K562 (cell line): Measurements from ENCODE around the gene DNASE2. TPM values are rescaled to one million over a fixed set of nuclear protein-coding genes. Genes with fewer than 3 reads are reported as not detected.

Experiments
- BDP1 ChIP-seq: IDR thresholded peaks from 3 replicates; pipeline ENCODE4 v1.6.1; 2011; ENCODE audit not compliant: insufficient read length, insufficient read depth
- CBFA2T2 ChIP-seq: fragments of 450-650 bp; conservative IDR thresholded peaks from 2 replicates; pipeline ENCODE4 v1.6.1; 2017; ENCODE audit warnings: mild to moderate bottlenecking
- CXXC5 ChIP-seq: fragments of 250-450 bp; sonication (Bioruptor Pico); IDR thresholded peaks from 2 replicates; pipeline ENCODE4 v1.8.0; 2022; ENCODE audit warnings: inconsistent platforms, mild to moderate bottlenecking, moderate library complexity
- E2F1 ChIP-seq: sonication (generic); formaldehyde crosslinking; IDR thresholded peaks from 2 replicates; pipeline ENCODE4 v1.8.1; 2023; ENCODE audit warnings: mild to moderate bottlenecking, missing genetic modification reagents, moderate library complexity
- GATA2 ChIP-seq: sonication (generic); formaldehyde crosslinking; IDR thresholded peaks from 2 replicates; pipeline ENCODE4 v1.4.0; 2020; ENCODE audit warnings: mild to moderate bottlenecking, missing genetic modification reagents
- KDM2B ChIP-seq: fragments of 250-450 bp; sonication (Bioruptor Pico); IDR thresholded peaks from 2 replicates; pipeline ENCODE4 v1.8.0; 2021; ENCODE audit warnings: mild to moderate bottlenecking, moderate library complexity
- KDM4B ChIP-seq, 2 experiments: fragments of 450-650 bp in 1 of 2; sonication (generic) in 1 of 2; IDR thresholded peaks; 2 replicates each; pipeline ENCODE4 v1.6.1; 2016 to 2017; ENCODE audit warnings: borderline replicate concordance in 2 of 2, antibody characterized with exemption in 1 of 2, low read depth in 1 of 2, mild to moderate bottlenecking in 1 of 2
- MAFF ChIP-seq: IDR thresholded peaks from 2 replicates; pipeline ENCODE4 v1.6.1; 2012; ENCODE audit warnings: low read length, improper control_type of control experiment
- MAX ChIP-seq: sonication (generic); formaldehyde crosslinking; IDR thresholded peaks from 2 replicates; pipeline ENCODE4 v1.9.0; 2022; ENCODE audit warnings: mild to moderate bottlenecking, missing genetic modification reagents
- MEF2D ChIP-seq: conservative IDR thresholded peaks from 2 replicates; pipeline ENCODE4 v1.6.1; 2016; ENCODE audit warnings: low read depth, missing genetic modification characterization, missing compliant biosample characterization
- MXD1 ChIP-seq: fragments of 250-450 bp; sonication (Bioruptor Pico); IDR thresholded peaks from 2 replicates; pipeline ENCODE4 v1.8.0; 2021; ENCODE audit warnings: borderline replicate concordance, mild to moderate bottlenecking, moderate library complexity; ENCODE audit not compliant: poor library complexity, severe bottlenecking
- NCOA2 ChIP-seq, 2 experiments: fragments of 450-650 bp; IDR thresholded peaks; 2 replicates each; pipeline ENCODE4 v1.6.1; 2018; ENCODE audit warnings: mild to moderate bottlenecking in 2 of 2, moderate library complexity in 1 of 2; ENCODE audit not compliant: partially characterized antibody in 2 of 2
- POLR2AphosphoS2 ChIP-seq: IDR thresholded peaks from 2 replicates; pipeline ENCODE4 v1.6.1; 2012; ENCODE audit warnings: low read length, improper control_type of control experiment
- PTBP1 ChIP-seq: fragments of 200-400 bp; formaldehyde crosslinking; IDR thresholded peaks from 2 replicates; pipeline ENCODE4 v1.6.1; 2017; ENCODE audit warnings: low read depth, low read length
- TAF7 ChIP-seq: fragments of 450-650 bp; IDR thresholded peaks from 2 replicates; pipeline ENCODE4 v1.6.1; 2016; ENCODE audit warnings: missing genetic modification characterization, missing compliant biosample characterization
- TCF3 ChIP-seq: sonication (generic); formaldehyde crosslinking; IDR thresholded peaks from 2 replicates; pipeline ENCODE4 v1.4.0; 2020; ENCODE audit warnings: mild to moderate bottlenecking, missing genetic modification reagents
- ZNF146 ChIP-seq: IDR thresholded peaks from one replicate; pipeline ENCODE4 v1.6.1; 2018; ENCODE audit warnings: missing compliant biosample characterization; ENCODE audit not compliant: unreplicated experiment
- ZNF184 ChIP-seq: sonication (generic); formaldehyde crosslinking; IDR thresholded peaks from 2 replicates; pipeline ENCODE4 v1.5.0; 2020; ENCODE audit warnings: missing genetic modification reagents
- ZNF444 ChIP-seq: fragments of 250-450 bp; sonication (Bioruptor Pico); IDR thresholded peaks from 2 replicates; pipeline ENCODE4 v1.4.0; 2020; ENCODE audit warnings: mild to moderate bottlenecking, moderate library complexity
- polyA plus RNA-seq, 8 experiments: library from polyadenylated mRNA; depleted of rRNA in 4 of 8; stranded (reverse) in 5 of 8; unstranded in 3 of 8; fragments of >200 nt; fragmentation: Nextera tagmentation in 2 of 8; fragmentation: Illumina TruSeq in 1 of 8; extraction: Ambion mirVana in 2 of 8; extraction: Trizol in 1 of 8; gene quantifications; 2 replicates each; pipeline versions ENCODE4 v1.2.1 to v1.2.3, GENCODE V29; 2011 to 2014; ENCODE audit warnings: inconsistent platforms in 1 of 8, missing spikeins in 1 of 8
- total RNA-seq, 7 experiments: library from RNA; depleted of rRNA in 6 of 7; stranded (reverse); fragments of >200 nt in 6 of 7; fragmentation: Illumina TruSeq in 2 of 7; extraction: Trizol in 2 of 7; gene quantifications; 2 replicates each; pipeline versions ENCODE4 v1.2.1 to v1.2.3, GENCODE V29; 2011 to 2021; ENCODE audit warnings: low replicate concordance in 1 of 7
- TF ChIP-seq, protein P1 (sequence below): fragments of 450-650 bp; IDR thresholded peaks from 2 replicates; pipeline ENCODE4 v1.6.1; 2016; ENCODE audit warnings: antibody characterized with exemption
- TF ChIP-seq, protein P2 (sequence below), 3 experiments: IDR thresholded peaks in 2 of 3; conservative IDR thresholded peaks in 1 of 3; 2 replicates each; pipeline ENCODE4 v1.5.1; 2011 to 2012; ENCODE audit warnings: low read length in 3 of 3, mild to moderate bottlenecking in 3 of 3, control low read depth in 2 of 3, improper control_type of control experiment in 1 of 3, inconsistent platforms in 1 of 3, low read depth in 1 of 3, mixed read lengths in 1 of 3, moderate library complexity in 1 of 3; ENCODE audit not compliant: insufficient read depth in 2 of 3
- TF ChIP-seq, protein P3 (sequence below): fragments of 450-650 bp; IDR thresholded peaks from one replicate; pipeline ENCODE4 v1.6.1; 2018; ENCODE audit warnings: mild to moderate bottlenecking, moderate library complexity; ENCODE audit not compliant: partially characterized antibody

The DNASE2 gene
- total and polyA plus RNA-seq, 9 of the 15 experiments (the other 6 are each of a cell fraction or from before 2014, with no cell fraction given): 4.4 to 27.0 (median 20.2) TPM

DNA sequence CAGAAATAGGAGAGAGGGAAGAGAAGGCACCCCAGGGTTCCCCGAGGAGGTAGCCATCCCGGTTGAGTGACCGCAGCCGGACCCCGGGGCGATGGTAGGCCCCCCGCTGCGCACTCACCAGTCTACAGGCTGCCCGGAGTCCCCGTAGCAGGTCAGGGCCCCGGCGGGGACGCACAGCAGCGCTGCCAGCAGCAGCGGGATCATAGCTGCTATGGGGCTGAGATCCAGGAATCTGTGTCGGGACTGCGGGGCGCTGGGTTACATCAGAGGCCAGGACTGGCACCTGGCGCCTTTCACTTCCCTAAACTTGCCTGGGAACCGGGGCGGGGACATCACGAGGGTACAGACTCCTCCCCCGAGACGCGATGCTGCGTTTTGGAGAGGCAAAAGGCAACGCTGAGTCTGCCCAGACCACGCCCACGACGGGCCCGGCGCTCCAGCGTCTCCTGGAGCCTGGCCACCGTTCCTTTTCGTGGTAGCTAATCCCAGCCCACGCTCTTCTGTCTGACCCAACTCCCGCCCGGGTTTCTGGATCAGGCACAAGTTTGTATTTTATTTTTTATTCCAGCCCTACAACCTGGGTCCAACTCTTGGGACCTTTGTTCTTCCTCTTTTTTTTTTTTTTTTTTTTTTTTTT is at the start of gene DNASE2 (continued):
- TF ChIP-seq, protein P1, sequence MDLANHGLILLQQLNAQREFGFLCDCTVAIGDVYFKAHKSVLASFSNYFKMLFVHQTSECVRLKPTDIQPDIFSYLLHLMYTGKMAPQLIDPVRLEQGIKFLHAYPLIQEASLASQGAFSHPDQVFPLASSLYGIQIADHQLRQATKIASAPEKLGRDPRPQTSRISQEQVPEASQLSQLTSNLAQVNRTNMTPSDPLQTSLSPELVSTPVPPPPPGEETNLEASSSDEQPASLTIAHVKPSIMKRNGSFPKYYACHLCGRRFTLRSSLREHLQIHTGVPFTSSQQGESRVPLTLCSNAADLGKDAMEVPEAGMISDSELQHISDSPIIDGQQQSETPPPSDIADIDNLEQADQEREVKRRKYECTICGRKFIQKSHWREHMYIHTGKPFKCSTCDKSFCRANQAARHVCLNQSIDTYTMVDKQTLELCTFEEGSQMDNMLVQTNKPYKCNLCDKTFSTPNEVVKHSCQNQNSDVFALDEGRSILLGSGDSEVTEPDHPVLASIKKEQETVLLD: peak; percentile 51; the same call in 1 of the 2 replicates
- no peak for TF ChIP-seq ZNF444 (CRISPR knock-in tag)
- no peak for TF ChIP-seq ZNF184 (CRISPR knock-in tag)
- TF ChIP-seq PTBP1: no peak
- no peak for TF ChIP-seq MEF2D (tag)
- TF ChIP-seq E2F1 (CRISPR knock-in tag): peak; percentile 26; the same call in 1 of the 2 replicates
- TF ChIP-seq NCOA2 (IDR thresholded peaks at IDR 0.05; ENCODE audit: partially characterized antibody in 2 of 2): no peak
- TF ChIP-seq TAF7: no peak
- no peak; the same call in 1 of the 2 replicates for TF ChIP-seq POLR2AphosphoS2
- no peak for TF ChIP-seq KDM2B (CRISPR knock-in tag)
- TF ChIP-seq MAFF: no peak
- no peak for TF ChIP-seq CBFA2T2
- 0 out of 2 replicates have a peak, but pooled peaks have one; percentile 48 for TF ChIP-seq MAX (CRISPR knock-in tag)
- TF ChIP-seq KDM4B (IDR thresholded peaks at IDR 0.05; ENCODE audit: borderline replicate concordance in 2 of 2, low read depth in 1 of 2): 0 out of 4 replicates have a peak, but pooled peaks of 1 of the 2 experiments have one; percentile 18
- peak; percentile 86 for TF ChIP-seq CXXC5 (CRISPR knock-in tag)
- TF ChIP-seq BDP1: no peak
- TF ChIP-seq, protein P2, sequence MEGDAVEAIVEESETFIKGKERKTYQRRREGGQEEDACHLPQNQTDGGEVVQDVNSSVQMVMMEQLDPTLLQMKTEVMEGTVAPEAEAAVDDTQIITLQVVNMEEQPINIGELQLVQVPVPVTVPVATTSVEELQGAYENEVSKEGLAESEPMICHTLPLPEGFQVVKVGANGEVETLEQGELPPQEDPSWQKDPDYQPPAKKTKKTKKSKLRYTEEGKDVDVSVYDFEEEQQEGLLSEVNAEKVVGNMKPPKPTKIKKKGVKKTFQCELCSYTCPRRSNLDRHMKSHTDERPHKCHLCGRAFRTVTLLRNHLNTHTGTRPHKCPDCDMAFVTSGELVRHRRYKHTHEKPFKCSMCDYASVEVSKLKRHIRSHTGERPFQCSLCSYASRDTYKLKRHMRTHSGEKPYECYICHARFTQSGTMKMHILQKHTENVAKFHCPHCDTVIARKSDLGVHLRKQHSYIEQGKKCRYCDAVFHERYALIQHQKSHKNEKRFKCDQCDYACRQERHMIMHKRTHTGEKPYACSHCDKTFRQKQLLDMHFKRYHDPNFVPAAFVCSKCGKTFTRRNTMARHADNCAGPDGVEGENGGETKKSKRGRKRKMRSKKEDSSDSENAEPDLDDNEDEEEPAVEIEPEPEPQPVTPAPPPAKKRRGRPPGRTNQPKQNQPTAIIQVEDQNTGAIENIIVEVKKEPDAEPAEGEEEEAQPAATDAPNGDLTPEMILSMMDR (IDR thresholded peaks at IDR 0.05 in 2 of 3, conservative IDR thresholded peaks at IDR 0.05 in 1 of 3; ENCODE audit: insufficient read depth in 2 of 3, low read depth in 1 of 3, low read length in 3 of 3): no peak
- TF ChIP-seq GATA2: no peak
- TF ChIP-seq, protein P3, sequence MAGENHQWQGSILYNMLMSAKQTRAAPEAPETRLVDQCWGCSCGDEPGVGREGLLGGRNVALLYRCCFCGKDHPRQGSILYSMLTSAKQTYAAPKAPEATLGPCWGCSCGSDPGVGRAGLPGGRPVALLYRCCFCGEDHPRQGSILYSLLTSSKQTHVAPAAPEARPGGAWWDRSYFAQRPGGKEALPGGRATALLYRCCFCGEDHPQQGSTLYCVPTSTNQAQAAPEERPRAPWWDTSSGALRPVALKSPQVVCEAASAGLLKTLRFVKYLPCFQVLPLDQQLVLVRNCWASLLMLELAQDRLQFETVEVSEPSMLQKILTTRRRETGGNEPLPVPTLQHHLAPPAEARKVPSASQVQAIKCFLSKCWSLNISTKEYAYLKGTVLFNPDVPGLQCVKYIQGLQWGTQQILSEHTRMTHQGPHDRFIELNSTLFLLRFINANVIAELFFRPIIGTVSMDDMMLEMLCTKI: no peak
- TF ChIP-seq MXD1 (CRISPR knock-in tag): no peak
- no peak for TF ChIP-seq TCF3 (CRISPR knock-in tag)
- TF ChIP-seq ZNF146: no peak
